Stimulated activated CD8-positive, alpha-beta memory T cell treated with anti-CD3 and anti-CD28 coated beads, Interleukin-12 subunit alpha, Interleukin-12 subunit beta, amount 100 ng/mL, for 1 hour (primary cell): ENCODE measurements around the gene ADARB2.
"Not testable (repeated sequence)": the region's sequence is repeated elsewhere in the genome, so short reads cannot be mapped to it uniquely, and the experiment has no call there.

Experiments
- DNase-seq: peaks from one replicate; pipeline ENCODE4 v3.0.0-alpha.2; 2020; ENCODE audit warnings: low read depth

Gene ADARB2

GRCh38 chr10:1255118-1255517 is 482.2 kb downstream of the ADARB2 start:
- no peak for DNase-seq

- DNase-seq = no peak
Measured at GRCh38 chr10:1253523-1254353, 483.6 kb downstream of the ADARB2 start.

- no peak for DNase-seq
Measured at GRCh38 chr10:1251769-1252168, 485.6 kb downstream of the ADARB2 start.

GRCh38 chr10:1249142-1249920 is 488.0 kb downstream of the ADARB2 start:
- DNase-seq = no peak

- not testable (repeated sequence) for DNase-seq
Measured at GRCh38 chr10:1248262-1248630, 489.1 kb downstream of the ADARB2 start.

GRCh38 chr10:1247598-1248261 is 489.6 kb downstream of the ADARB2 start:
- no peak for DNase-seq

- DNase-seq = no peak
Measured at GRCh38 chr10:1244493-1244892, 492.8 kb downstream of the ADARB2 start.

- DNase-seq = no peak
Measured at GRCh38 chr10:1243486-1244234, 493.7 kb downstream of the ADARB2 start.

- no peak for DNase-seq
Measured at GRCh38 chr10:1242975-1243374, 494.4 kb downstream of the ADARB2 start.

GRCh38 chr10:1241973-1242935 is 495.1 kb downstream of the ADARB2 start:
- DNase-seq = no peak

- no peak for DNase-seq
Measured at GRCh38 chr10:1241322-1241890, 495.9 kb downstream of the ADARB2 start.

- no peak for DNase-seq
Measured at GRCh38 chr10:1240341-1240775, 497.0 kb downstream of the ADARB2 start.

GRCh38 chr10:1233031-1233430 is 504.3 kb downstream of the ADARB2 start:
- DNase-seq = no peak

GRCh38 chr10:1232164-1232911 is 505.0 kb downstream of the ADARB2 start:
- no peak for DNase-seq

- DNase-seq = no peak
Measured at GRCh38 chr10:1230592-1231275, 506.6 kb downstream of the ADARB2 start.

- no peak for DNase-seq
Measured at GRCh38 chr10:1230138-1230537, 507.2 kb downstream of the ADARB2 start.

GRCh38 chr10:1229574-1229973 is 507.8 kb downstream of the ADARB2 start:
- DNase-seq = no peak

GRCh38 chr10:1229116-1229515 is 508.2 kb downstream of the ADARB2 start:
- no peak for DNase-seq

GRCh38 chr10:1228467-1228975 is 508.8 kb downstream of the ADARB2 start:
- no peak for DNase-seq
